Erythroblast (primary cell): ENCODE measurements around the gene GLUD2.

Experiments used
- GATA1 ChIP-seq: IDR thresholded peaks from 2 replicates; pipeline ENCODE4 v1.6.1; 2011; ENCODE audit warnings: low read depth, mild to moderate bottlenecking, control low read depth, low read length, moderate library complexity
- POLR2A ChIP-seq: IDR thresholded peaks from 2 replicates; pipeline ENCODE4 v1.6.1; 2011; ENCODE audit warnings: mild to moderate bottlenecking, low read length

DNA sequence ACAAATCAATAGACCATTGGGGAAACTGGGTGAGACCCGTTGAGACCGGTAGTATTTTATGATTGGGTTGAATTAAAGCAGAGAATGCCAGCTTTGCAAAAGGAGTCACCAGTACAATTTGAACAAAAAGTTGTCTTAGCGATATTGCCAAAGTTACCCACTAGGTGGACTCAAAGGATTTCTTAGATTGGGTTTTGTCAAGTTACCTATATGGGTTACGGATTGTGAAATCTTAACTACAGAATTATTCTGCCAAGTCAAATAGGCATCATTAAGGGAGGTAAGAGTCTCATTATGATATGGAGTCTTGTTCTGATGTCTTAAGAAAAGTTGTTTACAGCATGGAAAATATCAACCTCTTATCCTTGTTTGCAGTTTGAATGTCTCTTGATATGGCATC, 46.8 kb upstream of the GLUD2 start:
- TF ChIP-seq POLR2A (no peak), GATA1 (no peak)
